Stomach (tissue), 9 donors: Measurements from ENCODE around the gene KANSL3. TPM values are rescaled to one million over a fixed set of nuclear protein-coding genes. Genes with fewer than 3 reads are reported as not detected.
"Not testable (repeated sequence)": the region's sequence is repeated elsewhere in the genome, so short reads cannot be mapped to it uniquely, and the experiment has no call there.

ENCODE experiments used
- DNase-seq, 2 donors: peaks; one replicate each; pipeline versions ENCODE4 v3.0.0 to v3.0.0-alpha.2; 2013 to 2019
- H3K27ac ChIP-seq, 5 donors: fragments of 200-600 bp in 4 of 5; sonication (generic) in 4 of 5; one replicate each; pipeline ENCODE4 v1.5.1; 2013 to 2019; ENCODE audit warnings: mild to moderate bottlenecking in 1 of 5, moderate library complexity in 1 of 5
- H3K27me3 ChIP-seq, 3 donors: fragments of 200-600 bp; sonication (generic); one replicate each; pipeline ENCODE4 v1.5.1; 2017 to 2019; ENCODE audit warnings: mixed run types in 1 of 3
- H3K36me3 ChIP-seq, 4 donors: fragments of 200-600 bp; sonication (generic); 1 replicate in 3 of 4; 2 replicates in 1 of 4; pipeline ENCODE4 v1.5.1; 2016 to 2019
- H3K4me1 ChIP-seq, 4 donors: fragments of 200-600 bp; sonication (generic); one replicate each; pipeline ENCODE4 v1.5.1; 2016 to 2019
- H3K4me3 ChIP-seq, 4 donors: fragments of 200-600 bp; sonication (generic) in 3 of 4; one replicate each; pipeline ENCODE4 v1.5.1; 2016 to 2019; ENCODE audit warnings: mild to moderate bottlenecking in 1 of 4
- H3K9me3 ChIP-seq, 4 donors: fragments of 200-600 bp; sonication (generic); one replicate each; pipeline ENCODE4 v1.5.1; 2016 to 2019
- CTCF ChIP-seq, 7 experiments: fragments of 450-650 bp in 4 of 7; fragments of 200-600 bp in 3 of 7; sonication (generic) in 3 of 7; IDR thresholded peaks; one replicate each; pipeline ENCODE4 v1.5.1; 2016 to 2019; ENCODE audit warnings: antibody characterized with exemption in 7 of 7, control low read depth in 2 of 7, mild to moderate bottlenecking in 1 of 7
- EP300 ChIP-seq: sonication (generic); formaldehyde crosslinking; IDR thresholded peaks from one replicate; pipeline ENCODE4 v1.6.1; 2017; ENCODE audit warnings: antibody characterized with exemption
- POLR2A ChIP-seq, 4 donors: fragments of 450-650 bp; IDR thresholded peaks; one replicate each; pipeline ENCODE4 v1.6.1; 2016; ENCODE audit warnings: antibody characterized with exemption in 4 of 4, control low read depth in 2 of 4, mild to moderate bottlenecking in 1 of 4, moderate library complexity in 1 of 4
- POLR2AphosphoS5 ChIP-seq, 3 donors: sonication (generic); formaldehyde crosslinking; IDR thresholded peaks; one replicate each; pipeline ENCODE4 v1.6.1; 2016; ENCODE audit warnings: antibody characterized with exemption in 3 of 3
- WGBS, 5 donors: extraction: QIAGEN DNeasy Blood & Tissue Kit in 3 of 5; methylation state at CpG; one replicate each; pipeline versions ENCODE4 v1.1.5 to v1.1.7; 2013 to 2018; 5-methylcytosine and 5-hydroxymethylcytosine counted together
- intact Hi-C: fragments of 100-400 bp; cut with DNase I; formaldehyde crosslinking; loops from one replicate; pipeline ENCODE4 v1.15.1; 2023; ENCODE audit warnings: low total_unique reads
- polyA plus RNA-seq, 3 donors: library from polyadenylated mRNA; stranded (reverse); fragments of 200-250 nt; gene quantifications; one replicate each; pipeline ENCODE4 v1.2.3, GENCODE V29; 2013
- total RNA-seq, 5 donors: library from RNA; depleted of rRNA; stranded (reverse); fragments of >200 nt; gene quantifications; one replicate each; pipeline versions ENCODE4 v1.1.0 to v1.2.3, GENCODE V29; 2014 to 2016
- donor health status: healthy with polysubstance abuse.
- donor health status: Bipolar disorder and iron deficiency.
- donor health status: healthy.

The KANSL3 gene
- total and polyA plus RNA-seq, 8 donors: 13.6 to 139 (median 30.2) TPM

- Histone ChIP-seq H3K4me1 (peaks cover 4 to 28% (median 13%) of the 10 kb centered on the region in 4 donors), H3K9me3 (no peaks in the 10 kb centered on the region), H3K27me3 (no peaks in the 10 kb centered on the region), H3K4me3 (no peak overlapping the region), H3K36me3 (no peaks in the 10 kb centered on the region), H3K27ac (no peak overlapping the region)
- intact Hi-C loops: no loop called here
- DNase-seq: no peak
- 90 to 97% (median 92%) methylated on average over 9 of the region's 9 CpGs for WGBS, 5 donors
- TF ChIP-seq EP300: no peak
- TF ChIP-seq CTCF (IDR thresholded peaks at IDR 0.05): no peak
- no peak for TF ChIP-seq POLR2AphosphoS5 (IDR thresholded peaks at IDR 0.05)
- TF ChIP-seq POLR2A (IDR thresholded peaks at IDR 0.05): no peak
Measured at GRCh38 chr2:96662360-96662759, 24.2 kb upstream of the KANSL3 start.

GRCh38 chr2:96661324-96661723 is 23.2 kb upstream of the KANSL3 start:
- intact Hi-C loops: no loop called here
- DNase-seq: no peak

GRCh38 chr2:96656540-96656939 is 18.4 kb upstream of the KANSL3 start:
- Histone ChIP-seq H3K4me3 (no peak overlapping the region), H3K27ac (no peak overlapping the region), H3K9me3 (no peaks in the 10 kb centered on the region), H3K4me1 (no peaks in the 10 kb centered on the region), H3K36me3 (no peaks in the 10 kb centered on the region), H3K27me3 (no peaks in the 10 kb centered on the region)
- TF ChIP-seq EP300 (no peak), POLR2A (IDR thresholded peaks at IDR 0.05) (no peak), POLR2AphosphoS5 (IDR thresholded peaks at IDR 0.05) (no peak), CTCF (IDR thresholded peaks at IDR 0.05) (no peak)
- intact Hi-C loops: no loop called here
- no peak for DNase-seq

More at GRCh38 chr2:96661324-96661723, 23.2 kb upstream of the KANSL3 start:
- Histone ChIP-seq H3K9me3 (no peaks in the 10 kb centered on the region), H3K27ac (no peak overlapping the region), H3K36me3 (no peaks in the 10 kb centered on the region), H3K4me3 (no peak overlapping the region), H3K27me3 (no peaks in the 10 kb centered on the region), H3K4me1 (peaks cover 4 to 28% (median 13%) of the 10 kb centered on the region in 4 donors)
- no peak for TF ChIP-seq EP300
- no peak for TF ChIP-seq CTCF (IDR thresholded peaks at IDR 0.05)
- no peak for TF ChIP-seq POLR2A (IDR thresholded peaks at IDR 0.05)
- TF ChIP-seq POLR2AphosphoS5 (IDR thresholded peaks at IDR 0.05): no peak
- WGBS, 5 donors: 89 to 97% (median 94%) methylated on average over 6 of the region's 6 CpGs

GRCh38 chr2:96655526-96655925 is 17.4 kb upstream of the KANSL3 start:
- no peak for DNase-seq
- Histone ChIP-seq H3K36me3 (no peaks in the 10 kb centered on the region), H3K27me3 (no peaks in the 10 kb centered on the region), H3K4me3 (no peak overlapping the region), H3K27ac (no peak overlapping the region), H3K9me3 (no peaks in the 10 kb centered on the region), H3K4me1 (no peaks in the 10 kb centered on the region)
- 80 to 89% (median 87%) methylated on average over 6 of the region's 6 CpGs for WGBS, 5 donors
- no peak for TF ChIP-seq EP300
- TF ChIP-seq POLR2A (IDR thresholded peaks at IDR 0.05): no peak
- TF ChIP-seq POLR2AphosphoS5 (IDR thresholded peaks at IDR 0.05): no peak
- no peak for TF ChIP-seq CTCF (IDR thresholded peaks at IDR 0.05)
- intact Hi-C loops: no loop called here

- H3K36me3 ChIP-seq, H3K4me1 ChIP-seq, intact Hi-C loops, DNase-seq, H3K27ac ChIP-seq, H3K27me3 ChIP-seq, H3K9me3 ChIP-seq, H3K4me3 ChIP-seq: not testable (repeated sequence)
- WGBS, 5 donors: 80 to 92% (median 91%) methylated on average over 6 to 7 of the region's 7 CpGs
Measured at GRCh38 chr2:96654791-96655190, 16.7 kb upstream of the KANSL3 start.
